Liver (tissue), 3 donors: ENCODE results near the gene TRIM59.

Source experiments
- CTCF ChIP-seq: fragments of 150-350 bp; IDR thresholded peaks from 2 replicates; pipeline ENCODE4 v1.5.1; 2017; ENCODE audit warnings: improper control_type of control experiment, low read depth, low read length; ENCODE audit not compliant: missing input control
- EGR1 ChIP-seq, 2 donors: IDR thresholded peaks; 2 replicates each; pipeline ENCODE4 v1.6.1; 2016 to 2018; ENCODE audit warnings: antibody characterized with exemption in 2 of 2, low read depth in 2 of 2
- GABPA ChIP-seq, 2 donors: IDR thresholded peaks in 1 of 2; conservative IDR thresholded peaks in 1 of 2; 2 replicates each; pipeline ENCODE4 v1.6.1; 2016; ENCODE audit warnings: antibody characterized with exemption in 2 of 2, mild to moderate bottlenecking in 1 of 2, moderate library complexity in 1 of 2
- HNF4G ChIP-seq: IDR thresholded peaks from 2 replicates; pipeline ENCODE4 v1.6.1; 2016; ENCODE audit warnings: antibody characterized with exemption
- RAD21 ChIP-seq, 2 donors: IDR thresholded peaks; 2 replicates each; pipeline ENCODE4 v1.6.1; 2016; ENCODE audit warnings: antibody characterized with exemption in 2 of 2, mild to moderate bottlenecking in 2 of 2
- REST ChIP-seq: IDR thresholded peaks from 2 replicates; pipeline ENCODE4 v1.6.1; 2016; ENCODE audit warnings: antibody characterized with exemption, mild to moderate bottlenecking
- RXRA ChIP-seq, 2 donors: IDR thresholded peaks; 2 replicates each; pipeline ENCODE4 v1.6.1; 2017 to 2018; ENCODE audit warnings: antibody characterized with exemption in 2 of 2, mild to moderate bottlenecking in 1 of 2
- SP1 ChIP-seq: IDR thresholded peaks from 2 replicates; pipeline ENCODE4 v1.6.1; 2018; ENCODE audit warnings: antibody characterized with exemption, mild to moderate bottlenecking
- TAF1 ChIP-seq: conservative IDR thresholded peaks from 2 replicates; pipeline ENCODE4 v1.6.1; 2016; ENCODE audit warnings: antibody characterized with exemption, mild to moderate bottlenecking
- YY1 ChIP-seq: IDR thresholded peaks from 2 replicates; pipeline ENCODE4 v1.6.1; 2016; ENCODE audit warnings: antibody characterized with exemption, mild to moderate bottlenecking
- TF ChIP-seq, protein P1 (sequence below): IDR thresholded peaks from 2 replicates; pipeline ENCODE4 v1.6.1; 2016; ENCODE audit warnings: antibody characterized with exemption
- TF ChIP-seq, protein P2 (sequence below): IDR thresholded peaks from 2 replicates; pipeline ENCODE4 v1.6.1; 2016; ENCODE audit warnings: antibody characterized with exemption
- TF ChIP-seq, protein P3 (sequence below): IDR thresholded peaks from 2 replicates; pipeline ENCODE4 v1.6.1; 2016; ENCODE audit warnings: antibody characterized with exemption
- donor health status: healthy.
- donor health status: healthy.

GRCh38 chr3:160402221-160403027, 47.2 kb downstream of the TRIM59 start:
- TF ChIP-seq RXRA (IDR thresholded peaks at IDR 0.05): no peak
- TF ChIP-seq CTCF: no peak
- TF ChIP-seq, protein P1, sequence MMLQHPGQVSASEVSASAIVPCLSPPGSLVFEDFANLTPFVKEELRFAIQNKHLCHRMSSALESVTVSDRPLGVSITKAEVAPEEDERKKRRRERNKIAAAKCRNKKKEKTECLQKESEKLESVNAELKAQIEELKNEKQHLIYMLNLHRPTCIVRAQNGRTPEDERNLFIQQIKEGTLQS: no peak
- no peak for TF ChIP-seq HNF4G
- TF ChIP-seq YY1: no peak
- no peak for TF ChIP-seq TAF1
- no peak for TF ChIP-seq SP1
- TF ChIP-seq, protein P2, sequence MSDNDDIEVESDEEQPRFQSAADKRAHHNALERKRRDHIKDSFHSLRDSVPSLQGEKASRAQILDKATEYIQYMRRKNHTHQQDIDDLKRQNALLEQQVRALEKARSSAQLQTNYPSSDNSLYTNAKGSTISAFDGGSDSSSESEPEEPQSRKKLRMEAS: no peak
- no peak for TF ChIP-seq REST
- TF ChIP-seq RAD21 (IDR thresholded peaks at IDR 0.05): no peak
- no peak for TF ChIP-seq EGR1 (IDR thresholded peaks at IDR 0.05; ENCODE audit: low read depth in 2 of 2)
- no peak for TF ChIP-seq GABPA (IDR thresholded peaks at IDR 0.05 in 1 of 2, conservative IDR thresholded peaks at IDR 0.05 in 1 of 2)
- TF ChIP-seq, protein P3, sequence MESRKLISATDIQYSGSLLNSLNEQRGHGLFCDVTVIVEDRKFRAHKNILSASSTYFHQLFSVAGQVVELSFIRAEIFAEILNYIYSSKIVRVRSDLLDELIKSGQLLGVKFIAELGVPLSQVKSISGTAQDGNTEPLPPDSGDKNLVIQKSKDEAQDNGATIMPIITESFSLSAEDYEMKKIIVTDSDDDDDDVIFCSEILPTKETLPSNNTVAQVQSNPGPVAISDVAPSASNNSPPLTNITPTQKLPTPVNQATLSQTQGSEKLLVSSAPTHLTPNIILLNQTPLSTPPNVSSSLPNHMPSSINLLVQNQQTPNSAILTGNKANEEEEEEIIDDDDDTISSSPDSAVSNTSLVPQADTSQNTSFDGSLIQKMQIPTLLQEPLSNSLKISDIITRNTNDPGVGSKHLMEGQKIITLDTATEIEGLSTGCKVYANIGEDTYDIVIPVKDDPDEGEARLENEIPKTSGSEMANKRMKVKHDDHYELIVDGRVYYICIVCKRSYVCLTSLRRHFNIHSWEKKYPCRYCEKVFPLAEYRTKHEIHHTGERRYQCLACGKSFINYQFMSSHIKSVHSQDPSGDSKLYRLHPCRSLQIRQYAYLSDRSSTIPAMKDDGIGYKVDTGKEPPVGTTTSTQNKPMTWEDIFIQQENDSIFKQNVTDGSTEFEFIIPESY: no peak
